Stimulated activated CD4-positive, alpha-beta T cell treated with anti-CD3 and anti-CD28 coated beads, Interleukin-12 subunit alpha, Interleukin-12 subunit beta, amount 100 ng/mL, for 4 hours (primary cell): ENCODE measurements around the gene CAND1.

Source experiments
- DNase-seq: peaks from one replicate; pipeline ENCODE4 v3.0.0-alpha.2; 2020

CAND1 gene

DNA sequence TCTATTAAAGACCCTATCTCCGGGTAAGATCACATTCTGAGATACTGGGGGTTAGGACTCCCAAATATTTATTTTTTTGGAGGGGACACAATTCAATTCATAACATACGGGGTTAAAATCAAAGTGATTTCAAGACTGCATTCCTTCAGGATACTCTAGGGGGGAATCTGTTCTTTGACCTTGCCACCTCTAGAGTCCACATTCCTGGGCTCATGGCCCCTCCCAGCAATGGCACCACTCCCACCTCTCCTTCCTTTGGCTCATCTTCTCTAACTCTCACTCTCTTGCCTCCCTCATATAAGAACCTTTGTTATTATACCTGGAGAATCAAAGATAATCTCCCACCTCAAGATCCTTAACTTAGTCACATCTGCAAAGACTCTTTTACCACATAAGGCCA is 79.5 kb downstream of the CAND1 start:
- no peak for DNase-seq

DNA sequence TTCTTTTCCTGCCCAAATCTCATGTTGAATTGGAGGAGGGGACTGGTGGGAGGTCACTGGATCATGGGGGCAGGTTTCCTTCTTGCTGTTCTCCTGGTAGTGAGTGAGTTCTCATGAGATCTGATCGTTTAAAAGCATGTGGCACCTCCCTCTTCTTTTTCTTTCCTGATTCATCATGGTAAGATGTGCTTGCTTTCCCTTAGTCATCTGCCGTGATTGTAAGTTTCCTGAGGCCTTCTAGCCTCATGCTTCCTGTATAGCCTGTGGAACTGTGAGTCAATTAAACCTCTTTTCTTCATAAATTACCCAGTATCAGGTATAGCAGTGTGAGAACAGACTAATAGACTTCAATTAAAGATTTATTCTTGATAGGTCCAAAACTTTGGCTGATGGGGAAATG is 83.5 kb downstream of the CAND1 start:
- no peak for DNase-seq

DNA sequence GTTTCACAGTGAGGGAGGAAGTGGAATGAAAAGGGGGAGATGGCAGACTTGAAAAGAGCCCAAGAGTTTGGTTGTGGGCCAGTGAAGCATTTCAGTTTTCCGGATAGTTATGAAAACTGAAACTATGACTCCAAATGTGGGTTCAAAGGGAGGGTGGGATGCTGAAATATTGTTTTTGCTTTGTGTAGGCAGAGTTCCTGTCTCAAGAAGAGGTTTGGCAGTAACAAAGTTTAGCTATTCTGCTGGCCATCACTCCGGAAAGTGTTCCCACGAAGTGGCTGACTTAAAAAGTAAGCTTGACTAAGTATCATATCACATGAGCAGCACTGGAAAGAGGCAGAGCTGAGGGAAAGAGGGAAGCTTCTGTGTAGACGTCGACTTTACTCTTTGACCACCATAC is 85.2 kb downstream of the CAND1 start:
- DNase-seq: no peak

DNA sequence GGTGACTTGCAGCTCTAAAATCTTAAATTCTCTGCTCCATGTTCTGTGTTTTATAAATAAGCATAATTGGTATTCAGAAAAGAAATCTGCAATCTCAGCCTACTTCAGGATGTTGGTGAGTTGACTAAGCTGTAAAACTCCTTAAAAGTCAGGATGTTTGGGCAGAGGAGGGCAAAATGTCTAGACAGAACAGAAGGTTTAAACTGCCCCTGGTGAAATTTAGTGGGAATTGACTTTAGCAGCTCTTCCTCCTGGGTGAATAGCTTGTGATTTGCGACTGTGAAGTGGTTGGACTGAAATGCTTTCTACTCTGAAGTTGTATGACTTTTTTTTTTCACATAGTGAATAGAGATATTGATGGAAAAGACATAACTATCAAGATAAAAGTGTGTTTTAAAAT is 85.8 kb downstream of the CAND1 start:
- DNase-seq: no peak

DNA sequence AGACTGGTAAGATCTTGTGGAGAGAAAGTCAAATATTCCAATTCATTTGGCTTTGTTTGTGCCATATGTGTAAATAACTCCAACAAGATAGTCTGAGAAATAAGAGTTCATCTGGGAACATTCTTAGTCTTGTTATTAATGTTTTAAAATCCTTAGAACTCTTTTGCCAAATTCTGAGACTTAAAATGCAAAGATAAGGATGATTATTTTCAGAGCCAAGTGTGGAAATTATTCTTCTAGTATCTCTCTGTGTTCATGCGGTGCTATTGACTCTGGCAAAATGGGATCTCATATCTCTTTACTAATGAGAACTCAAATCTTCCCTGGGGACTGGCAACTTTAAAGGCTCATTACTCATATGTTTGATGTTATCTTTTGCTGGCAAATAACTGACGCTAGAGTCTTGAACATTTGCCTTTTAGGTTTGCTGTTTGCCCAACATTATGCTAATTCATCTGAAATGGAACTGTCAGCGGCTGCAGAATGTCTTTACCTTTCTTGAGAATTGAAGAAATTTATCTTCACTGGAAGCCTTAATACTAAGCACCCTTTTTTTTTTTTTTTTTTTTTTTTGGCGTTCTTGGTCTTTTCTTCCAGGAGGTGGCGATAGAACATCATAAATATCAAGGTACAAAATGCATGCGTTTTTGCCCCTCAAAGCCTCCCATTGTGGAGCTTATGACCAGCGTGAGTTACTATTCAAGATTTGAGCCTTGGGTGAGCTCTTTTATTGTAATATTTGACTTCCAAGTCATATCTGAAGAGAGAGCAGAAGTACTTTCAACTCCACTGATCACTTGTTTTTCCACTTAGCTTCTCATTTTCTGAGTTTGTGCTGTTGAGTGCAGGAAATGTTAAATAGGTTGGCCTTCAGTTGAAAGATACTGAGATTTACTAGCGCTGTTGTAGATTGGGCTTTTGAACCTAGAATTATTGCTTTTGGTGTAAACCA is 86.5 kb downstream of the CAND1 start:
- no peak for DNase-seq

DNA sequence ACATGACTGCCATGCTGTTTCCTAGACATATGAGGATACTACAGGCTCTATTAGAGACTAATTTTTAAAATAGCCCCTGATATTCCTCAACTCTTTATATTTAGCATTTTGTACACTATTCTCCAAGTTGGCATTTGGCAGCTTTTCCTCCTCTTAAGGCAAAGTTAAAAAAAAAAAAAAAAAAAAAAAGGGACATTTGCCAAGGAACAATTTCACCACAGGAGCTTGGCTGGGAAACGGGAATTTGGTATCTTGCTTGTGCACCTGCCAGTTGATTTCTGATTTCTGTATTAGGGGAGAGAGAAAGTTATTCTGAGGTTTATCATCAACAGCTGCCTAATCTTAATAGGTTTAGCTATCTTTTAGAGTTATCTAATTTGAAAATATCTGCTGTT is 87.2 kb downstream of the CAND1 start:
- no peak for DNase-seq

DNA sequence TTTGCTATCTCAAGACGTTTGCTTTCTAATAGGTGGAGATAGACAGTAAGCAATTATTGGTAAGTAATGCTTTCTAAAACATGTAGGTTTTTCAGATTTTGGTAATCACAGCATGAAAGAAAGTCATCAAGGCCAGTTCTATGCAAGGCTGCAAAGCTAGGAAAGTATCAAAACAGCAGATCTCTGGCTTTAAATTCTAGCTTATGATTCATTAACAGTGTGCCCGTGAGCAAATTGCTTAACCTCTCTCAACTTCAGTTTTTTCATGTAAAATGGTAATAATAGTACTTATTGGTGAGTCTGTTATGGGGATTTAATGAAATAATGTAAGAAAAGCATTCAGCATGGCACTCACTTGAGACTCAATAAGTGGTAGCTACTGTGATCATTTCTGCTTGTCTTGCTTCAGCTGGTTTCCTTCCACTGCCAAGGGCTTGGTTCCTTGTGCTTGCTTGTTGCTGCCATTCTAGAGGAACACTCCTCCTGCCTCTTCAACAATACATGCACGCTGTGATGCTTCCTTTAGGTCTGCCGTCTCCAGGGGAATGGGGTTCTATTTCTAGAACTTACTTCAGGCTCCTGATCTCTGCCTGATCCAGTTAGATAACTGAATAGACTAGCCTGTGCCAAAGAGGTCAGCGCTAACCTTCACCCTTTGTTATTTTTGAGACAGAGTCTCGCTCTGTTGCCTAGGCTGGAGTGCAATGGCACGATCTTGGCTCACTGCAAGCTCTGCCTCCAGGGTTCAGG is 88.4 kb downstream of the CAND1 start:
- no peak for DNase-seq

DNA sequence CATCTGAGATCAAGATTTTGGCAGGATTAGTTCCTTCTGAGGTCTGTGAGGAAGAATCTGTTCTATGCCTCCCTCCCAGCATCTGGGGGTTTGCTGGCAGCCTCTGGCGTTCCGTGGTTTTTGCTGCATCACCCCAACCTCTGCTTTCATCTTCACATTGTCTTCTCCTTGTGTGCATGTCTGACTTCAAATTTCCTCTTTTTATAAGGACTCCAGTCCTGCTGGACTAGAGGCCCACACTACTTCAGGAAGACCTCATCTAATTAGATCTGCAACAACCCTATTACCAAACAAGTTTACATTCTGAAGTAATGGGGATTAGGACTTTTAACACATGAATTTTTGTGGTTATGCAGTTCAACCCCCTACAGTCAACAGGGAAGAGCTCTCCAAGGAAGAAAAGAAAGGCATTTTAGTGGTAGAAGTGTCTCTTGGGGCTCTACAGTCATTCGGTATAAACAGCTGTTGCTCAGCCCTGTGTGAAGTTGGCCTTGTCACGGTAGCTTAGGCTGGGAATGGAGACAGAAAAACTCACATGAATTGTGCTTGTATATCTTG is 89.7 kb downstream of the CAND1 start:
- no peak for DNase-seq

DNA sequence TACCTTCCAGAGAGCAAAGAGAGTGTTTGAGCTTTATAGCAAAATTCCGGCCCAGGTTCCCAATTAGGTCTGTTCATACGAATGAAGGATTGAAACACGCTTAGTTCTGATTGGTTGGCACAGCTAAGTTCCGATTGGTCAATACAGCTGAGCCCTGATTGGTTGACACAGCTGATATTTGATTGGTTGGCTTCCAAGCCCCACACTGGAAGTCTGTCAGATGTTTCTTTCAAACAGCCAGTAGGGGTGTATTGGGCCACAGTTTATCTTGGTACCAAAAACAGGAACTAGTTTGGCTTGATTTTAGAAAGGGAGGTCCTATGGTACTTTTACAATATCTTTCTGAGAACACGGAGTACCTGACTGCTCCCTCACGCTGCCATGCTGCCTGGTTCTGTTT is 93.4 kb downstream of the CAND1 start:
- DNase-seq: no peak

DNA sequence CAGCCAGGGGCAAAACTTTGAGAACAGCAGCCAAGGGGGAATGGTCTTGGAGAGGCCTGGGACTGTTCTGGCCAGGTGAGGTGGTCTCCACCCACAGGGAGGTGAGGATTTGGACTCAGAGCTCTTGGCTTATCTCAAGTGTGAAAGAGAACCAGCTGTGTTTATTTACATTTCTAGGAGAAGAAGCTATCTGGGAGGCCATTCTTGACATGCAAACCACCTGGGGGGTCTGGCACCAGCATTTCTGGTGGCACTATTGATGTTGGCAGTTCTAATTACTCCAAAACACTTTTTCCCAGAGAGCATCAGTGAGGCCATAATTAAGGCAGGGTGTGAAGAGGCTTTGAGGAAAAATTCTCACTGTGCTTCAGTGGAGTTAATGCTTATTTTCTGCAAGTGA is 95.1 kb downstream of the CAND1 start:
- no peak for DNase-seq

DNA sequence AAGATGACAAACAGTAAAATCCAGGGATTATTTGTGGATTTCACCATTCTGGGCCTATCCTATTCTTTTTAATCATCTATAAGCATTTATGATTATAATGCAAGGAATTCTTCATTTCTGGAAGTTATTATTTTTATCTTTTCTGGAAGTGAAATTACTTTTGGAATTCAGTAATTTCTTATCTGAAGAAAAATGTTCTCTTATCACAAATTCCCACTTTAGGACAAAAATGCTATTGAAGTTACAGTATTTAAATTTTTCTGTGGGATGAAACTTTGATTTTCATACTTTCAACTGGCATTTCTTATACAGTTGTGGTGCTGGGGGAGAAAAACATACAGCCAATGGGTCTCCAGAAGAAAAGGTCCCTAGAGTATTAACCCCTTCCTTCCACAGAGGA is 96.0 kb downstream of the CAND1 start:
- DNase-seq: no peak

DNA sequence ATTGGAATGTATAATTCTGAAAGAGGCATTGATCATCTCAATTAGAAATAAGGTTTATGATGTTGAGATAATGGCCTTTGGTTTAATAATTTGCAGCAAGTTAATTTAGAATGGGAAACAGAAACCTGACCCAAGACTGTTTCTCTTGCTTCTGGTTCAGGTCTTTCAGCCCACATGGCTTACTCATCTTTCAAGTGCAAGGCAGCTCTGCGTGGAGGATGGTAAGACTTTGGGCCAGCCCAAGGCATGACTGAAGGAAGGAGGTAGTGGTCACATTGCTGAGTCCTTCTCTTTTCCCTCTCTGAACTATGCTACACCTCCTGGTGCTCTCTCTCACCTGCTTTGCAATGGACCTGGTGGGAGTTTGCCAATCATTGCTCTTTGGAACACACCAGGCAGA is 98.7 kb downstream of the CAND1 start:
- no peak for DNase-seq
